ENCODE measurements around the gene SYNC. TPM values are rescaled to one million over a fixed set of nuclear protein-coding genes. Genes with fewer than 3 reads are reported as not detected.

The SYNC gene
- total and polyA plus RNA-seq, 2 of the 8 experiments (the other 6 are each of a cell fraction or from before 2014, with no cell fraction given) = 0.06 to 0.17 TPM

GRCh38 chr1:32681509-32681908, 21.1 kb downstream of the SYNC start:
- H3K23me2 ChIP-seq (ENCODE audit: low read depth, low read length) = no peaks in the 10 kb centered on the region
- no peak overlapping the region for H2BK20ac ChIP-seq (ENCODE audit: low read length)
- H3K23ac ChIP-seq (ENCODE audit: insufficient read length) = no peak overlapping the region
- ChIA-PET CTCF (ENCODE audit: partially characterized antibody) (no interaction called here), POLR2A (ENCODE audit: partially characterized antibody) (interaction anchor here (0.6 to 15.0 kb wide), 4 partner anchors 6 to 92 kb away, joined by 3 to 124 read pairs (median 16); no protein-coding TSS in a partner anchor)
- no peak overlapping the region for H3K4me3 ChIP-seq (ENCODE audit: extremely low read depth in 1 of 4, insufficient read depth in 2 of 4, low read depth in 3 of 4, low read length in 4 of 4)
- H3K79me1 ChIP-seq (ENCODE audit: low read depth, low read length) = no peaks in the 10 kb centered on the region
- no peak overlapping the region for H2BK15ac ChIP-seq (ENCODE audit: low read length)
- no peak overlapping the region for H4K5ac ChIP-seq (ENCODE audit: insufficient read length, low read depth, low read length)
- peaks cover 26 to 91% (median 62%) of the 10 kb centered on the region in 4 experiments for H3K36me3 ChIP-seq (ENCODE audit: control insufficient read depth in 2 of 4, insufficient read depth in 4 of 4, low read length in 3 of 4)
- 91% methylated on average over 2 of the region's 2 CpGs; no CpG with 5 or more reads in 1 of the 2 experiments for WGBS, 2 experiments (ENCODE audit: extremely low coverage in 1 of 2, insufficient coverage in 1 of 2, insufficient read length in 1 of 2, insufficient replicate concordance in 2 of 2, low coverage in 1 of 2, low lambda C conversion rate in 2 of 2, missing lambda C conversion rate in 1 of 2)
- no peak overlapping the region for H3K56ac ChIP-seq (replicated peaks; ENCODE audit: insufficient read length, low read depth, low read length)
- no peak overlapping the region for H3K4ac ChIP-seq (replicated peaks; ENCODE audit: insufficient read length, low read depth, low read length)
- no peak overlapping the region for H3K18ac ChIP-seq (ENCODE audit: extremely low read depth, low read length)
- no peak overlapping the region for H3K4me2 ChIP-seq (ENCODE audit: insufficient read depth in 1 of 2, low read depth in 2 of 2, low read length in 2 of 2)
- H3K27ac ChIP-seq (ENCODE audit: low read depth, low read length) = no peak overlapping the region
- no peak overlapping the region for H2BK120ac ChIP-seq (replicated peaks; ENCODE audit: low read depth, low read length)
- H2AFZ ChIP-seq (ENCODE audit: low read length) = no peak overlapping the region
- no peaks in the 10 kb centered on the region for H3K9me3 ChIP-seq (ENCODE audit: insufficient read depth in 2 of 2, low read depth in 1 of 2, low read length in 1 of 2)
- no peak for TF ChIP-seq ASH2L (IDR thresholded peaks at IDR 0.05; ENCODE audit: low read length)
- no peak for TF ChIP-seq POLR2AphosphoS5 (IDR thresholded peaks at IDR 0.05; ENCODE audit: low read depth, low read length)
- no peak for TF ChIP-seq KDM4A (IDR thresholded peaks at IDR 0.05; ENCODE audit: low read depth, low read length, severe bottlenecking)
- TF ChIP-seq RAD21 (IDR thresholded peaks at IDR 0.05 in 1 of 2, conservative IDR thresholded peaks at IDR 0.05 in 1 of 2; ENCODE audit: low read depth in 2 of 2, low read length in 2 of 2) = no peak
- no peak for TF ChIP-seq BACH1 (IDR thresholded peaks at IDR 0.05; ENCODE audit: low read length)
- no peak for TF ChIP-seq HDAC6 (IDR thresholded peaks at IDR 0.05; ENCODE audit: low read depth, low read length)
- DNase-seq (ENCODE audit: low read depth in 1 of 2, low spot score in 2 of 2) (no peak), FAIRE-seq (no peak)
- H2BK12ac ChIP-seq (ENCODE audit: low read depth, low read length) = no peak overlapping the region
- H4K91ac ChIP-seq (replicated peaks; ENCODE audit: insufficient read length, low read length) = no peak overlapping the region
- no peak overlapping the region for H3K9ac ChIP-seq (replicated peaks in 1 of 4; ENCODE audit: extremely low read depth in 1 of 4, low read depth in 3 of 4, low read length in 3 of 4)
- H2BK5ac ChIP-seq (ENCODE audit: low read depth, low read length) = no peak overlapping the region
- H4K8ac ChIP-seq (ENCODE audit: extremely low read depth, insufficient read depth, low read length) = no peak overlapping the region
- no peak overlapping the region for H3K14ac ChIP-seq (ENCODE audit: insufficient read length)
- H4K20me1 ChIP-seq (replicated peaks in 1 of 2; ENCODE audit: control insufficient read depth in 1 of 2, insufficient read depth in 2 of 2, low read length in 2 of 2) = peaks cover 0 to 1% of the 10 kb centered on the region in 2 experiments
- H2AK5ac ChIP-seq (ENCODE audit: low read depth, low read length) = no peak overlapping the region
- no peaks in the 10 kb centered on the region for H3K27me3 ChIP-seq (replicated peaks in 1 of 4; ENCODE audit: control insufficient read depth in 3 of 4, extremely low read depth in 1 of 4, insufficient read depth in 3 of 4, low read length in 3 of 4)
- no peaks in the 10 kb centered on the region for H3K4me1 ChIP-seq (replicated peaks in 1 of 4; ENCODE audit: control insufficient read depth in 3 of 4, insufficient read depth in 4 of 4, low read length in 3 of 4)
- no peaks in the 10 kb centered on the region for H3K79me2 ChIP-seq (ENCODE audit: control insufficient read depth in 1 of 2, insufficient read depth in 2 of 2, low read length in 2 of 2)
